Right lung (tissue), 5 donors: ENCODE measurements around the gene CARS1. TPM values are rescaled to one million over a fixed set of nuclear protein-coding genes. Genes with fewer than 3 reads are reported as not detected.

Experiments used
- DNase-seq, 2 donors: peaks; one replicate each; pipeline ENCODE4 v3.0.0-alpha.2; 2013
- polyA plus RNA-seq, 5 donors: library from polyadenylated mRNA; unstranded; fragments of 120-200 nt; gene quantifications; one replicate each; pipeline versions ENCODE4 v1.2.1 to v1.2.3, GENCODE V29; 2013; ENCODE audit warnings: inconsistent platforms in 1 of 5, low replicate concordance in 1 of 5; ENCODE audit not compliant: insufficient read length in 5 of 5, insufficient read depth in 1 of 5

Gene CARS1
- polyA plus RNA-seq, 5 donors = 28.4 to 33.0 (median 32.2) TPM

- peak; percentile 95 to 96 for DNase-seq
Measured at GRCh38 chr11:2992234-2992996, 64.8 kb downstream of the CARS1 start, which contains the start of gene NAP1L4. Gene NAP1L4 (minus strand): TSS chr11:2992329. CDS start chr11:2979220, 13,109 bp downstream.

DNA sequence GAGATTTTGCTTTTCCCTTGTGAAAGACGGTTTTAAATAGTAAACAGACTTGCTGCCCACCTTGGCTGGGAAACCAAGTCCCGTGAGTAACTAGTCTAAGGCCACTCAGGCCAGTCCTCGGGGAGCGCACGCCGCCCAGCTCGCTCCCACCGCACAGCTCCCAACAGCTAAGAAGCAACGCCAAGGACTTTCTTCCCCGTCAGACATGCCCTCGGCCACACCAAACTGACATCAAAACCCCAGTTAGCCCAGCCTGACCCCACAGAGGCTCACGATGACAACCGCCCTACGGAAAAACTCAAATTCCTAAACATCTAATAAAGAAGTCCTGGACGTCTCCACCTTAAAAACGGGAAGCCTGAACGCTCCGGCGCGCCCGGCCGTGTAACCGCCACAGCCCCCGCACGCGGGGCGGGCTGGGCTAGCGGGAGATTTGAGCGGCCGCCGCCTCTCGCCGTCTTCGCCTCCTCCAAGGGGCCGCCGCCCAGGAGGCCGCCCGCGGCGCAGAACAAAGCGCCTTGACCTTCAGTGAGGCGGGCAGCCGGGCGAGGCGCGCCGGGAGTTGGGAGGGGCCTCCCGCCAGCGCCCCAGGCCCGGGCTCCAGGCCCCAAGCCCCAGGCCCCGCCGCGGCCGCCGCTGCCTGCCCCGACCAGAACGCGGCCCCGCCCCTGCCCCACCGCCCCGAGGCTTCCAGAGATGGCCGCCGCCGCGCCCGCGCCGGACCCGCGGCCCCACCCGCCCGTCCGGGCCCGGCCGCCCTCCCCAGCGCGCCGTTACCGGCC lies 65.6 kb downstream of the CARS1 start:
- peak; percentile 31 to 41 for DNase-seq

DNA sequence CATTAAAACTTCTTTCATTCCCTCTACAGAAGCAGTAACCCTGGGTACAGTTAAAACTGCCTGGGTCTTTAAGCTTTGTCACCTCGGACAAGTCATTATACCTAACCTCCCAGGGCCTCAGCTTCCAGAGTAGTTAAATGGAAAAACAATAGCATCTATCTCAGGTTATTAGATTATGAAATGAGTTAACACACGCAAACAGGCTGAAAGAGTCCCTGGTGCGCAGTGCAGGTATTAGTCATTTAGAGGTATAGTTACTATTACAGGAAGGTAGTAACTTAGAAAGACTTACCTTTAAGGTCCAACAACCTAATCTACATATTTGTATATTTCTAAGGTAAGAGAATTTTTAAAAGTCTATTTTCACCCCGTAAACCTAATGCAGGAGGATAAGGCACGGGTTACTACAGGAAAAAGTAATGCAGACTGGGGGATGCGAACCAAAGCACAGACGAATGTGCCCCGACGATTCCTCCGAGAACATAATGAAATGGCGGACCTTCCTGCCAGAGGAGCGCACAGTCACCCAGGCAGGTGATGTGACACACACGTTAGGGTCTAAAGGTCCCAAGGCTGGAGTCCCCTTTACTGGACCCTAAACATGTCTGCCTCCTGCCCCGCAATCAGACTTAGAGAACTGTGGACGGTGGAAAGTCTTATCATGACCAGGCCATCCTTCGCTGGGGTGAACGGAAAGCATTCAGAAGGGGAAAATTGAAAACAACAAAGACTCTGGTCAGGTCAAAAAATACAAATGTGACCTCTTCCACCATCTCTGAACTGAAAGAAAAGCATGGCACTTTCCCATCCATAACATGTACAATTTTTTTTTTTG lies 66.4 kb downstream of the CARS1 start:
- no peak for DNase-seq

GRCh38 chr11:2989551-2989950 lies 67.7 kb downstream of the CARS1 start:
- DNase-seq = no peak

DNA sequence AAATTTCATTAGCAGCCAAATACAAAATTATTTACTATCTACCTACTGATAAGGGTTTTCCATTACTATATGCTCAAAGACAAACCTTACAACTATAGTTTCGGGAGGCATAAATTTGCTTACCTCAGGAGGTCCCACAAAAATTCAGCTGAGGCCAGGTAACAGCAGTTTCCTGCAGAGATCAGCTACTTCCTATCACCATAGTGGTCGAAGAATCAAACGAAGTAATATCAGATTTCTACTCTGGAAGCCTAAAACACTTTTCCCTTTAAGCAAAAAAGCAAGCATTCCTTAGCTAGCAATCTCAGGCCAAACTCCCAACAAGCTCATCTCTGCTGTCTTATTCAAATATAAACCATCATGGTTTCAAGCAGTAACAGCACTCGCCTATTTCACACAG lies 68.2 kb downstream of the CARS1 start:
- no peak for DNase-seq

GRCh38 chr11:2987881-2988861 lies 69.1 kb downstream of the CARS1 start:
- no peak for DNase-seq

GRCh38 chr11:2983908-2984307 lies 73.3 kb downstream of the CARS1 start:
- DNase-seq = no peak

DNA sequence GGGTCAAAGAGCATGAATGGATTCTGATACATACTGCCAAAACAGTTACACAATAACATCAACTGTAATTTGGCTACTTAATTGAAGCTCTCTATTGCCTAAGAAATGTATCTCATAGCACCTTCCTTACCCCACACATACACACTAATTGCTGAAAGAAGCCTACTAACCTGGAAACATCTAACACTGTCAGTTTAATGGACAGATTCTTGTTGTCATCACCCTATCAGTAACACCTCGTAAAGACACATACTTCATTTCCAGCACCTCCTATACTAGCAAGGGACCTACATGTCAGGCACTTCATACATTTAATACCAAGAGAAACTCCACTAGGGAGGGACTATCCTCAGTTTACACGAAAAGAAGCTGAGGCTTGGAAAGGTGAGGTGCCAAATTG lies 75.0 kb downstream of the CARS1 start:
- DNase-seq = no peak

DNA sequence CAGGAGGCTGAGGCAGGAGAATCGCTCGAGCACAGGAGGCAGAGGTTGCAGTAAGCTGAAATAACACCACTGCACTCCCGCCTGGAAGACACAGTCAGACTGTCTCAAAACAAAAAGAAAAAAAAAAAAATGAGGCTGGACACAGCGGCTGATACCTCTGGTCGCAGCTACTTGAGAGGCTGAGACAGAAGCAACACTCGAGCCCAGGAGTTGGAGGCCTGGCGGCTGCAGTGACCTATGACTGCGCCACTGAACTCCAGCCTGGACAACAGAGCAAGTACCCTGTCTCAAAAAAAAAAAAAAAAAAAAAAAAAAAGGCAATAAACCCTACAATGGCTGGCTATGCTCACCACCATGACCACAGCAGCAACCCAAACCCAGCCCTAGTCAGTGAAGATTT lies 76.1 kb downstream of the CARS1 start:
- no peak for DNase-seq

DNA sequence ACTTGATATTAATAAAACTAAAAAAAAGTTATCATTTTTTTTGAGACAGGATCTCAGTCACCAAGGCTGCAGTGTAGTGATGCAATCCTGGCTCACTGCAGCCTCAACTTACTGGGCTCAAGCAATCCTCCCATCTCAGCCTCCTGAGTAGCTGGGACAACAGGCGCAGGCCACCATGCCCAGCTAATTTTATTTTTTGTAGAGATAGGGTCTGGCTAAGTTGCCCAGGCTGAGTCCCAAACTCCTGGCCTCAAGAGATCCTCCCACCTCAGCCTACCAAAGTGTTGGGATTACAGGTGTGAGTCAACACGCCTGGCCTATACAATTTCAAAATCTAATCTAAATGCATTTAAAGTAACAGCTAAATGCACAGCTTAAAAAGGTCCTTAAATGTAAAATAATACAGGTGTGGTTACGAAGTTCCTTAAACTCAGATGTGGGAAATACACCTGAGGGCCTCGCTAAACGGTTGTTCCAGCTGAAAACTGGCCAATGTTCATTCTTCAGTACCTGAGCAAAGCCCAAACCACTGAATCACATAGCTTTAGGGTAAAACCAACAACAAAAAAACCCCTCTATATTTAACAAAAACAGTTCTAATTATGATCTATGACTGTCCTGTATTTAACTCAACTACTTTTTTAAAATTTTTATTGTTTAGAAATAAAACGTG lies 76.9 kb downstream of the CARS1 start:
- DNase-seq = no peak

- no peak for DNase-seq
Measured at GRCh38 chr11:2977113-2977512, 80.1 kb downstream of the CARS1 start.

DNA sequence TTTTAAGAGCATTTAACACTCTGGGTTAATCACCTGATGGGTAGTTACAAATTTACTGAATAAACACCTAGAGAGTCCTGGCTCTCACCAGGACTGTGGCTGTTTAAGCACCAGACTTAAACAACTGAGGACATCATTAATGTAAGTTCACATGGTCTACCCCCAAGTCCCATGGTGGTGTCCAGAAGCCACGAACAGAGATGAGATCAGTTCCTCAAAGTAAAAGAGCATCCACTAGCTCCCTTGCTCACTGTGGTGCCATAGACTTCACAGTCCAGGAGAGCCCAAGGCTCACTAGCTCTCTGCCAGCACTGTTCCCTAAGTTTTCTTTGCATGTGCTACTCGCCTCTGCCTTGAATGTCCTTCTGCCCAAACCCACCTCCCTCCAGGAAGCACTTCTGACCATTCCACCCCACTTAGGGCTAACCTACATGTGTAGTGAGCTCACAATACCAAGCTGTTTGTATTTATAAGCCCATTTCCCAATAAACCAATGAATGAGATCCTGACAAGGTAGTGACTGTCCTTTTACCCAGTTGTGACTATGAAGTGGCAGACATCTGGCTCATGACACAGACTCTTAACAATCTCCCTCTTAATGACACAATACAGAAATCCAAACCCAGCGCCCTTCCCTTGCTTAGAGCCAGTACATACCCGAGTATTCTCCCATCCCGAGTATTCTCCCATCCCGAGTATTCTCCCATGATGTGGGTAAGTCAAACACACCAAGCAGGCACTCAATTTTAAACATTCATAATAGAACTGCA lies 80.7 kb downstream of the CARS1 start:
- DNase-seq = no peak

- no peak for DNase-seq
Measured at GRCh38 chr11:2975594-2975993, 81.6 kb downstream of the CARS1 start.

GRCh38 chr11:2974272-2974671 lies 83.0 kb downstream of the CARS1 start:
- no peak for DNase-seq

GRCh38 chr11:2968341-2968900 lies 88.8 kb downstream of the CARS1 start:
- DNase-seq = no peak

DNA sequence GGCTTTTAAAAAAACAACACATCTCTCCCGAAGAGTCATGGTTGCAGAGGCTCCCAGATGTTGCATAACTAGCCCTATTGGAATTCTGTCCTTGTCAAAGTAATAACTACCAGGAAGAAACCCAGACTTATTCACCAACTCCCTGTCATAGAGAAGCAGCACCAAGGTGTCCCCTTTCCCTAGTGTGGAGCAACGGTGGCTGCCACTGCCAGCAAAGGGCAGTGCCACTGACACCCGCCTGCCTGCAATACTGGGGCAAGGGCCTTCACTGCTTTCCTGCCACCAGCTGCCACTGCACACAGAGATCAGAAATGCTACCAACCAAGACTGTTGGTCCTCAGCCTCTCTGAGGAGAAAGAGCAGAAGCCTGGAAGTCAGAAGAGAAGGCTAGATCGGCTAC lies 92.4 kb downstream of the CARS1 start:
- no peak for DNase-seq

DNA sequence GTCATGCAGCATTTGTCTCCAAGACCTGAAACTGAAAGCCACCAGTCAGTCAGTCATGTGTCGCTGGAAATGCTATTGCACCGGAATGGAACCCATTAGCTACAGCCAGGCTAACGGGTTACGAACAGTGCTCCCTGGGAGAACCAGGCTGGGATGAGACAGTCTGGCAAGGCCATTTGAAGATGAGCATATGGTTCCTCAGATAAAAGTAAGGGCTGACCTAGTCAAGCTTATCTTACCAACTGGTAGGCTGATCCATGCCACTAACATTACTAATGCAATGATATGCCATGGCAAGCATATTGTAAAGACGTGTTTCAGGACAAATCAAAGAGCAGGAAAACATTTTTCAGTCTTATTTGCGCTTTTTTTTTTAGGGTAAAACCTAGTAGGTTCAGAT lies 93.5 kb downstream of the CARS1 start:
- DNase-seq = no peak

DNA sequence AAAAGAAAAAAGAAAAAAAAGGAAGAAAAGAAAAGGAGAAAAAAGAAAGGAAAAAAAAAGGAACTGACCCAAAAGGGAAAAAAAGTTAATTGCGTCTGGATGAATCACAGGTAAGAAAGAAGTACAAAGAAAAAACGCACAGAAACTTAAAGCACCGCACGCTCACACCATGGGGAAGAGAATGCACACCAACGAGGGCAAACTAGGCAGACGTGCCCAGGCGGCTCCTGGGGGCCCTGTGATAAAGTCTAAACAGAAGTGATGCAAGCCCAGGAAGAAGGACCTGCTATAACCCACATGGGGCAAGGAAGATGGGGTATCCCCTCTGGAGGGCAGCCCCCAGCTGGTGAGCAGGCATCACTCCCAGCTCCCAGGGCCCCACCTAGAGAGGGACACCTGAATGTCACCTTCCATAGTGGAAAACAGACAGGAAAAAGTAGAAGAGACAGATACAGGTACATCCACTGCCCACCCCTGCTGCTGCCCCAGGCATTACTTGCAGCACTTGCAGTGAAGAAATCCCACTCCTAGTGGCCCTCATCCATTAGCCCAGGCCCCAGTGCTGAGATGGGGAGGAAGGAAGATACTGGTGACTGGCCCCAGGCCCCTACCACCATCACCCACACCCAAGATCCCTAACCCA lies 94.0 kb downstream of the CARS1 start:
- DNase-seq = no peak

DNA sequence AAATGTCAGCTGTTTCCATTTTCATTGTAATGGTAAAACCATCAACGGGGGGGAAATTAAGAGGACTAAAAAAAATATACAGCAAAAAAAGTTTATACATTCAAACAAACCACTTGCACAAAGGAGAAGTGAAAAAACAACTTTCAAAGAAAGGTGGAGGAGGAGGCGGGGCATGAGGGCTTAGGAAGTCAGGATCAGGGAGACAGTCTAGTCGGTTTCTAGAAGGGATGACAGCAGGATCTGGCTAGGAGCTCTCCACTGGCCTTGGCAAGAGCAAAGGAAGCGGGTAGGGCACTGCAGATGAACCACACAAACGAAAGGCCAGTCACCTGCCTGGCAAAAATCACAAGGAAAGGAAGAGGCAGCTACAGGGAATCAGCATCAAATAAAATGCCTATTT lies 96.1 kb downstream of the CARS1 start:
- no peak for DNase-seq
